K562 (cell line): ENCODE results near the gene GPAT3. TPM values are rescaled to one million over a fixed set of nuclear protein-coding genes. Genes with fewer than 3 reads are reported as not detected.

Source experiments
- ARID1B ChIP-seq: fragments of 450-650 bp; IDR thresholded peaks from 2 replicates; pipeline ENCODE4 v1.6.1; 2016; ENCODE audit warnings: antibody characterized with exemption, mild to moderate bottlenecking, inconsistent platforms
- ATF7 ChIP-seq: fragments of 450-650 bp; IDR thresholded peaks from 2 replicates; pipeline ENCODE4 v1.7.1; 2014; ENCODE audit warnings: mild to moderate bottlenecking, moderate library complexity
- BMI1 ChIP-seq: fragments of 150-350 bp; IDR thresholded peaks from 2 replicates; pipeline ENCODE4 v1.6.1; 2014; ENCODE audit warnings: low read length
- FOXJ2 ChIP-seq: fragments of 200-800 bp; sonication (Bioruptor generic); IDR thresholded peaks from 2 replicates; pipeline ENCODE4 v1.6.1; 2016; ENCODE audit warnings: missing genetic modification characterization, missing compliant biosample characterization
- HNRNPLL ChIP-seq: fragments of 200-400 bp; formaldehyde crosslinking; IDR thresholded peaks from 2 replicates; pipeline ENCODE4 v1.6.1; 2017; ENCODE audit warnings: low read length, low read depth, mild to moderate bottlenecking; ENCODE audit not compliant: poor library complexity, severe bottlenecking
- KLF1 ChIP-seq: fragments of 450-650 bp; IDR thresholded peaks from 2 replicates; pipeline ENCODE4 v1.6.1; 2016; ENCODE audit warnings: missing genetic modification characterization, missing compliant biosample characterization
- KLF6 ChIP-seq: fragments of 250-450 bp; sonication (Bioruptor Pico); IDR thresholded peaks from 2 replicates; pipeline ENCODE4 v1.4.0; 2020; ENCODE audit warnings: mild to moderate bottlenecking, moderate library complexity, borderline replicate concordance
- MAFK ChIP-seq: IDR thresholded peaks from 2 replicates; pipeline ENCODE4 v1.6.1; 2011; ENCODE audit warnings: low read length, improper control_type of control experiment
- NFIX ChIP-seq: fragments of 250-450 bp; sonication (Bioruptor Pico); IDR thresholded peaks from 2 replicates; pipeline ENCODE4 v1.4.0; 2020; ENCODE audit warnings: low read depth, mild to moderate bottlenecking, moderate library complexity
- NR0B1 ChIP-seq: fragments of 450-650 bp; IDR thresholded peaks from one replicate; pipeline ENCODE4 v1.6.1; 2018; ENCODE audit warnings: mild to moderate bottlenecking, moderate library complexity; ENCODE audit not compliant: partially characterized antibody
- PBX2 ChIP-seq, 2 experiments: IDR thresholded peaks in 1 of 2; conservative IDR thresholded peaks in 1 of 2; 2 replicates each; pipeline ENCODE4 v1.6.1; 2016; ENCODE audit warnings: low read depth in 2 of 2, mild to moderate bottlenecking in 1 of 2, missing compliant biosample characterization in 1 of 2, missing genetic modification characterization in 1 of 2, moderate library complexity in 1 of 2
- RAD21 ChIP-seq, 2 experiments: fragments of 250-450 bp in 1 of 2; fragments of 450-650 bp in 1 of 2; sonication (Bioruptor Pico) in 1 of 2; formaldehyde crosslinking in 1 of 2; IDR thresholded peaks in 1 of 2; conservative IDR thresholded peaks in 1 of 2; 2 replicates each; pipeline versions ENCODE4 v1.4.0 to v1.8.0; 2020 to 2022; ENCODE audit warnings: mild to moderate bottlenecking in 2 of 2, moderate library complexity in 1 of 2
- RFX5 ChIP-seq: IDR thresholded peaks from 2 replicates; pipeline ENCODE4 v1.6.1; 2011; ENCODE audit warnings: low read depth, mild to moderate bottlenecking, improper control_type of control experiment, low read length
- SMARCE1 ChIP-seq: fragments of 450-650 bp; IDR thresholded peaks from 2 replicates; pipeline ENCODE4 v1.7.1; 2016; ENCODE audit warnings: mild to moderate bottlenecking
- TAL1 ChIP-seq: fragments of 450-650 bp; IDR thresholded peaks from 2 replicates; pipeline ENCODE4 v1.6.1; 2016; ENCODE audit warnings: mild to moderate bottlenecking
- TBP ChIP-seq: optimal IDR thresholded peaks from 2 replicates; pipeline ENCODE3; 2011; ENCODE audit warnings: low read depth, low read length, improper control_type of control experiment
- TEAD4 ChIP-seq, 2 experiments: sonication (generic) in 1 of 2; formaldehyde crosslinking in 1 of 2; IDR thresholded peaks; 2 replicates each; pipeline versions ENCODE4 v1.6.1 to v1.8.0; 2012 to 2022; ENCODE audit warnings: borderline replicate concordance in 1 of 2, inconsistent platforms in 1 of 2, low read length in 1 of 2, mild to moderate bottlenecking in 1 of 2, missing genetic modification reagents in 1 of 2
- ZFP1 ChIP-seq: fragments of 450-650 bp; formaldehyde crosslinking; IDR thresholded peaks from 2 replicates; pipeline ENCODE4 v1.4.0; 2020; ENCODE audit warnings: mild to moderate bottlenecking, mixed read lengths
- ZNF766 ChIP-seq: fragments of 200-800 bp; sonication (Bioruptor generic); conservative IDR thresholded peaks from 2 replicates; pipeline ENCODE4 v1.6.1; 2016; ENCODE audit warnings: missing genetic modification characterization, missing compliant biosample characterization
- polyA plus RNA-seq, 8 experiments: library from polyadenylated mRNA; depleted of rRNA in 4 of 8; stranded (reverse) in 5 of 8; unstranded in 3 of 8; fragments of >200 nt; fragmentation: Nextera tagmentation in 2 of 8; fragmentation: Illumina TruSeq in 1 of 8; extraction: Ambion mirVana in 2 of 8; extraction: Trizol in 1 of 8; gene quantifications; 2 replicates each; pipeline versions ENCODE4 v1.2.1 to v1.2.3, GENCODE V29; 2011 to 2014; ENCODE audit warnings: inconsistent platforms in 1 of 8, missing spikeins in 1 of 8
- total RNA-seq, 7 experiments: library from RNA; depleted of rRNA in 6 of 7; stranded (reverse); fragments of >200 nt in 6 of 7; fragmentation: Illumina TruSeq in 2 of 7; extraction: Trizol in 2 of 7; gene quantifications; 2 replicates each; pipeline versions ENCODE4 v1.2.1 to v1.2.3, GENCODE V29; 2011 to 2021; ENCODE audit warnings: low replicate concordance in 1 of 7
- TF ChIP-seq, protein P1 (sequence below): fragments of 450-650 bp; IDR thresholded peaks from 2 replicates; pipeline ENCODE4 v1.6.1; 2016
- TF ChIP-seq, protein P2 (sequence below): fragments of 150-350 bp; conservative IDR thresholded peaks from 2 replicates; pipeline ENCODE4 v1.6.1; 2014; ENCODE audit warnings: low read length

Gene GPAT3
- total and polyA plus RNA-seq, 9 of the 15 experiments (the other 6 are each of a cell fraction or from before 2014, with no cell fraction given): 4.1 to 16.1 (median 13.1) TPM

DNA sequence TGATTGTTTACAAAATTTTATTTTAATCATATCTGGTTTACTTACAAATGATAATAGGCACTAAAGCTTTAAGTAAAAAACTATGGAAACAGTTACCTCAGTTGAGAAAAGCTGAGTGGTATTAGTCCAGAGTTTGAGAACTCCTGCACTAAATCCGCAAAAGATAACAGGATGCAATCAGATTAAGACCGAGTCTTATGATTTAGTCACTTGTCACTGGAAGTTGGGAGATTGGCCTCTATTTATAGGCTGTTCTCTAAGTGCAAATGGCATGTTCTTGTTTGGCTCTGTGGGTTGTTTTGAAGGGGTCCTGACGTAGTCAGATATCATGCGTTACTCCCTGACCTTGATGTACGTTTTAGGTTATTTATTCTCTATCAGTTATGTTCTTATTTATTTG is 6.3 kb downstream of the GPAT3 start (continued):
- TF ChIP-seq, protein P1, sequence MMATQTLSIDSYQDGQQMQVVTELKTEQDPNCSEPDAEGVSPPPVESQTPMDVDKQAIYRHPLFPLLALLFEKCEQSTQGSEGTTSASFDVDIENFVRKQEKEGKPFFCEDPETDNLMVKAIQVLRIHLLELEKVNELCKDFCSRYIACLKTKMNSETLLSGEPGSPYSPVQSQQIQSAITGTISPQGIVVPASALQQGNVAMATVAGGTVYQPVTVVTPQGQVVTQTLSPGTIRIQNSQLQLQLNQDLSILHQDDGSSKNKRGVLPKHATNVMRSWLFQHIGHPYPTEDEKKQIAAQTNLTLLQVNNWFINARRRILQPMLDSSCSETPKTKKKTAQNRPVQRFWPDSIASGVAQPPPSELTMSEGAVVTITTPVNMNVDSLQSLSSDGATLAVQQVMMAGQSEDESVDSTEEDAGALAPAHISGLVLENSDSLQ: peak; percentile 28; the same call in 1 of the 2 replicates
- no peak for TF ChIP-seq HNRNPLL
- TF ChIP-seq ZFP1 (CRISPR knock-in tag): no peak
- peak; percentile 75 for TF ChIP-seq FOXJ2
- peak; percentile 35; the same call in 1 of the 2 replicates for TF ChIP-seq ZNF766 (CRISPR knock-in tag)
- no peak for TF ChIP-seq MAFK
- TF ChIP-seq KLF1 (tag): no peak
- no peak for TF ChIP-seq TBP
- TF ChIP-seq KLF6 (CRISPR knock-in tag): no peak
- 0 out of 2 replicates have a peak, but pooled peaks have one; percentile 21 for TF ChIP-seq ATF7
- TF ChIP-seq PBX2 (CRISPR knock-in tag; IDR thresholded peaks at IDR 0.05; ENCODE audit: low read depth): no peak
- TF ChIP-seq PBX2 (tag; conservative IDR thresholded peaks at IDR 0.05; ENCODE audit: low read depth): peak; percentile 70
- TF ChIP-seq, protein P2, sequence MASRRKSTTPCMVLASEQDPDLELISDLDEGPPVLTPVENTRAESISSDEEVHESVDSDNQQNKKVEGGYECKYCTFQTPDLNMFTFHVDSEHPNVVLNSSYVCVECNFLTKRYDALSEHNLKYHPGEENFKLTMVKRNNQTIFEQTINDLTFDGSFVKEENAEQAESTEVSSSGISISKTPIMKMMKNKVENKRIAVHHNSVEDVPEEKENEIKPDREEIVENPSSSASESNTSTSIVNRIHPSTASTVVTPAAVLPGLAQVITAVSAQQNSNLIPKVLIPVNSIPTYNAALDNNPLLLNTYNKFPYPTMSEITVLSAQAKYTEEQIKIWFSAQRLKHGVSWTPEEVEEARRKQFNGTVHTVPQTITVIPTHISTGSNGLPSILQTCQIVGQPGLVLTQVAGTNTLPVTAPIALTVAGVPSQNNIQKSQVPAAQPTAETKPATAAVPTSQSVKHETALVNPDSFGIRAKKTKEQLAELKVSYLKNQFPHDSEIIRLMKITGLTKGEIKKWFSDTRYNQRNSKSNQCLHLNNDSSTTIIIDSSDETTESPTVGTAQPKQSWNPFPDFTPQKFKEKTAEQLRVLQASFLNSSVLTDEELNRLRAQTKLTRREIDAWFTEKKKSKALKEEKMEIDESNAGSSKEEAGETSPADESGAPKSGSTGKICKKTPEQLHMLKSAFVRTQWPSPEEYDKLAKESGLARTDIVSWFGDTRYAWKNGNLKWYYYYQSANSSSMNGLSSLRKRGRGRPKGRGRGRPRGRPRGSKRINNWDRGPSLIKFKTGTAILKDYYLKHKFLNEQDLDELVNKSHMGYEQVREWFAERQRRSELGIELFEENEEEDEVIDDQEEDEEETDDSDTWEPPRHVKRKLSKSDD: no peak
- no peak for TF ChIP-seq RFX5
- TF ChIP-seq NFIX: no peak
- peak; percentile 70 for TF ChIP-seq ARID1B
- no peak for TF ChIP-seq NR0B1
- TF ChIP-seq TAL1: 0 out of 2 replicates have a peak, but pooled peaks have one; percentile 10
- no peak for TF ChIP-seq BMI1
- peak; percentile 67; the same call in 1 of the 2 replicates for TF ChIP-seq SMARCE1
- TF ChIP-seq TEAD4 (IDR thresholded peaks at IDR 0.05; ENCODE audit: low read length): peak; percentile 68; the same call in 1 of the 2 replicates
- no peak for TF ChIP-seq TEAD4 (CRISPR knock-in tag; IDR thresholded peaks at IDR 0.05; ENCODE audit: borderline replicate concordance)
- no peak for TF ChIP-seq RAD21 (CRISPR knock-in tag; conservative IDR thresholded peaks at IDR 0.05 in 1 of 2, IDR thresholded peaks at IDR 0.05 in 1 of 2)
